ENCODE data around the gene PSME2. TPM values are rescaled to one million over a fixed set of nuclear protein-coding genes. Genes with fewer than 3 reads are reported as not detected.

The PSME2 gene
- total and polyA plus RNA-seq, 10 of the 15 experiments (the other 5 are each of a cell fraction or from before 2014, with no cell fraction given): 510 to 3,542 (median 913) TPM

GRCh38 chr14:24188251-24189058 lies 42.0 kb upstream of the PSME2 start, which contains the start of gene IPO4 (continued):
- TF ChIP-seq ZBED1 (IDR thresholded peaks at IDR 0.05; ENCODE audit: borderline replicate concordance): peak; percentile 38; the same call in 1 of the 2 replicates
- TF ChIP-seq ZNF217 (IDR thresholded peaks at IDR 0.05): no peak
- TF ChIP-seq RELA (IDR thresholded peaks at IDR 0.05; ENCODE audit: borderline replicate concordance, partially characterized antibody): peak; percentile 97
- TF ChIP-seq, protein P1, sequence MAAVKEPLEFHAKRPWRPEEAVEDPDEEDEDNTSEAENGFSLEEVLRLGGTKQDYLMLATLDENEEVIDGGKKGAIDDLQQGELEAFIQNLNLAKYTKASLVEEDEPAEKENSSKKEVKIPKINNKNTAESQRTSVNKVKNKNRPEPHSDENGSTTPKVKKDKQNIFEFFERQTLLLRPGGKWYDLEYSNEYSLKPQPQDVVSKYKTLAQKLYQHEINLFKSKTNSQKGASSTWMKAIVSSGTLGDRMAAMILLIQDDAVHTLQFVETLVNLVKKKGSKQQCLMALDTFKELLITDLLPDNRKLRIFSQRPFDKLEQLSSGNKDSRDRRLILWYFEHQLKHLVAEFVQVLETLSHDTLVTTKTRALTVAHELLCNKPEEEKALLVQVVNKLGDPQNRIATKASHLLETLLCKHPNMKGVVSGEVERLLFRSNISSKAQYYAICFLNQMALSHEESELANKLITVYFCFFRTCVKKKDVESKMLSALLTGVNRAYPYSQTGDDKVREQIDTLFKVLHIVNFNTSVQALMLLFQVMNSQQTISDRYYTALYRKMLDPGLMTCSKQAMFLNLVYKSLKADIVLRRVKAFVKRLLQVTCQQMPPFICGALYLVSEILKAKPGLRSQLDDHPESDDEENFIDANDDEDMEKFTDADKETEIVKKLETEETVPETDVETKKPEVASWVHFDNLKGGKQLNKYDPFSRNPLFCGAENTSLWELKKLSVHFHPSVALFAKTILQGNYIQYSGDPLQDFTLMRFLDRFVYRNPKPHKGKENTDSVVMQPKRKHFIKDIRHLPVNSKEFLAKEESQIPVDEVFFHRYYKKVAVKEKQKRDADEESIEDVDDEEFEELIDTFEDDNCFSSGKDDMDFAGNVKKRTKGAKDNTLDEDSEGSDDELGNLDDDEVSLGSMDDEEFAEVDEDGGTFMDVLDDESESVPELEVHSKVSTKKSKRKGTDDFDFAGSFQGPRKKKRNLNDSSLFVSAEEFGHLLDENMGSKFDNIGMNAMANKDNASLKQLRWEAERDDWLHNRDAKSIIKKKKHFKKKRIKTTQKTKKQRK (IDR thresholded peaks at IDR 0.05; ENCODE audit: low read depth, low read length): peak; percentile 34; the same call in 1 of the 2 replicates
- peak; percentile 55; the same call in 1 of the 2 replicates for TF ChIP-seq ATF7 (IDR thresholded peaks at IDR 0.05; ENCODE audit: low read depth)
- TF ChIP-seq, protein P2, sequence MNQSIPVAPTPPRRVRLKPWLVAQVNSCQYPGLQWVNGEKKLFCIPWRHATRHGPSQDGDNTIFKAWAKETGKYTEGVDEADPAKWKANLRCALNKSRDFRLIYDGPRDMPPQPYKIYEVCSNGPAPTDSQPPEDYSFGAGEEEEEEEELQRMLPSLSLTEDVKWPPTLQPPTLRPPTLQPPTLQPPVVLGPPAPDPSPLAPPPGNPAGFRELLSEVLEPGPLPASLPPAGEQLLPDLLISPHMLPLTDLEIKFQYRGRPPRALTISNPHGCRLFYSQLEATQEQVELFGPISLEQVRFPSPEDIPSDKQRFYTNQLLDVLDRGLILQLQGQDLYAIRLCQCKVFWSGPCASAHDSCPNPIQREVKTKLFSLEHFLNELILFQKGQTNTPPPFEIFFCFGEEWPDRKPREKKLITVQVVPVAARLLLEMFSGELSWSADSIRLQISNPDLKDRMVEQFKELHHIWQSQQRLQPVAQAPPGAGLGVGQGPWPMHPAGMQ (IDR thresholded peaks at IDR 0.05; ENCODE audit: borderline replicate concordance): peak; percentile 32; the same call in 1 of the 2 replicates
- TF ChIP-seq, protein P3, sequence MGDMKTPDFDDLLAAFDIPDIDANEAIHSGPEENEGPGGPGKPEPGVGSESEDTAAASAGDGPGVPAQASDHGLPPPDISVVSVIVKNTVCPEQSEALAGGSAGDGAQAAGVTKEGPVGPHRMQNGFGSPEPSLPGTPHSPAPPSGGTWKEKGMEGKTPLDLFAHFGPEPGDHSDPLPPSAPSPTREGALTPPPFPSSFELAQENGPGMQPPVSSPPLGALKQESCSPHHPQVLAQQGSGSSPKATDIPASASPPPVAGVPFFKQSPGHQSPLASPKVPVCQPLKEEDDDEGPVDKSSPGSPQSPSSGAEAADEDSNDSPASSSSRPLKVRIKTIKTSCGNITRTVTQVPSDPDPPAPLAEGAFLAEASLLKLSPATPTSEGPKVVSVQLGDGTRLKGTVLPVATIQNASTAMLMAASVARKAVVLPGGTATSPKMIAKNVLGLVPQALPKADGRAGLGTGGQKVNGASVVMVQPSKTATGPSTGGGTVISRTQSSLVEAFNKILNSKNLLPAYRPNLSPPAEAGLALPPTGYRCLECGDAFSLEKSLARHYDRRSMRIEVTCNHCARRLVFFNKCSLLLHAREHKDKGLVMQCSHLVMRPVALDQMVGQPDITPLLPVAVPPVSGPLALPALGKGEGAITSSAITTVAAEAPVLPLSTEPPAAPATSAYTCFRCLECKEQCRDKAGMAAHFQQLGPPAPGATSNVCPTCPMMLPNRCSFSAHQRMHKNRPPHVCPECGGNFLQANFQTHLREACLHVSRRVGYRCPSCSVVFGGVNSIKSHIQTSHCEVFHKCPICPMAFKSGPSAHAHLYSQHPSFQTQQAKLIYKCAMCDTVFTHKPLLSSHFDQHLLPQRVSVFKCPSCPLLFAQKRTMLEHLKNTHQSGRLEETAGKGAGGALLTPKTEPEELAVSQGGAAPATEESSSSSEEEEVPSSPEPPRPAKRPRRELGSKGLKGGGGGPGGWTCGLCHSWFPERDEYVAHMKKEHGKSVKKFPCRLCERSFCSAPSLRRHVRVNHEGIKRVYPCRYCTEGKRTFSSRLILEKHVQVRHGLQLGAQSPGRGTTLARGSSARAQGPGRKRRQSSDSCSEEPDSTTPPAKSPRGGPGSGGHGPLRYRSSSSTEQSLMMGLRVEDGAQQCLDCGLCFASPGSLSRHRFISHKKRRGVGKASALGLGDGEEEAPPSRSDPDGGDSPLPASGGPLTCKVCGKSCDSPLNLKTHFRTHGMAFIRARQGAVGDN (IDR thresholded peaks at IDR 0.05): peak; percentile 59; the same call in 1 of the 2 replicates
- TF ChIP-seq KAT2A (conservative IDR thresholded peaks at IDR 0.05; ENCODE audit: control insufficient read depth, low read depth, low read length): no peak
- TF ChIP-seq IKZF1 (conservative IDR thresholded peaks at IDR 0.05): peak; percentile 78
- peak; percentile 100 for TF ChIP-seq WRNIP1 (IDR thresholded peaks at IDR 0.05; ENCODE audit: borderline replicate concordance, low read depth, low read length)
- peak; percentile 89 for TF ChIP-seq IRF4 (IDR thresholded peaks at IDR 0.05; ENCODE audit: low read depth, low read length)
- TF ChIP-seq, protein P4, sequence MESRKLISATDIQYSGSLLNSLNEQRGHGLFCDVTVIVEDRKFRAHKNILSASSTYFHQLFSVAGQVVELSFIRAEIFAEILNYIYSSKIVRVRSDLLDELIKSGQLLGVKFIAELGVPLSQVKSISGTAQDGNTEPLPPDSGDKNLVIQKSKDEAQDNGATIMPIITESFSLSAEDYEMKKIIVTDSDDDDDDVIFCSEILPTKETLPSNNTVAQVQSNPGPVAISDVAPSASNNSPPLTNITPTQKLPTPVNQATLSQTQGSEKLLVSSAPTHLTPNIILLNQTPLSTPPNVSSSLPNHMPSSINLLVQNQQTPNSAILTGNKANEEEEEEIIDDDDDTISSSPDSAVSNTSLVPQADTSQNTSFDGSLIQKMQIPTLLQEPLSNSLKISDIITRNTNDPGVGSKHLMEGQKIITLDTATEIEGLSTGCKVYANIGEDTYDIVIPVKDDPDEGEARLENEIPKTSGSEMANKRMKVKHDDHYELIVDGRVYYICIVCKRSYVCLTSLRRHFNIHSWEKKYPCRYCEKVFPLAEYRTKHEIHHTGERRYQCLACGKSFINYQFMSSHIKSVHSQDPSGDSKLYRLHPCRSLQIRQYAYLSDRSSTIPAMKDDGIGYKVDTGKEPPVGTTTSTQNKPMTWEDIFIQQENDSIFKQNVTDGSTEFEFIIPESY (IDR thresholded peaks at IDR 0.05): no peak
- peak; percentile 97 for TF ChIP-seq BMI1 (IDR thresholded peaks at IDR 0.05; ENCODE audit: borderline replicate concordance)
- 0 out of 2 replicates have a peak, but pooled peaks have one; percentile 46 for TF ChIP-seq SMARCA5 (IDR thresholded peaks at IDR 0.05)
- TF ChIP-seq SKIL (IDR thresholded peaks at IDR 0.05; ENCODE audit: low read depth, poor library complexity, severe bottlenecking): peak; percentile 37
- TF ChIP-seq YY1 (IDR thresholded peaks at IDR 0.05; ENCODE audit: low read depth, low read length): peak; percentile 93
